HFF-Myc (cell line): ENCODE measurements around the gene CDC42BPG.

Experiments used
- DNase-seq: peaks from one replicate; pipeline ENCODE4 v3.0.0-alpha.2; 2011; ENCODE audit warnings: low read depth; ENCODE audit errors: extremely low read depth
- H3K4me3 ChIP-seq: replicated peaks from 2 replicates; pipeline ENCODE4 v1.5.1; 2011; ENCODE audit warnings: low read depth, mild to moderate bottlenecking, control low read depth, low read length
- CTCF ChIP-seq: IDR thresholded peaks from 2 replicates; pipeline ENCODE4 v1.5.1; 2012; ENCODE audit warnings: mild to moderate bottlenecking, low read depth, low read length, control low read depth; ENCODE audit errors: missing control alignments

CDC42BPG gene, protein sequence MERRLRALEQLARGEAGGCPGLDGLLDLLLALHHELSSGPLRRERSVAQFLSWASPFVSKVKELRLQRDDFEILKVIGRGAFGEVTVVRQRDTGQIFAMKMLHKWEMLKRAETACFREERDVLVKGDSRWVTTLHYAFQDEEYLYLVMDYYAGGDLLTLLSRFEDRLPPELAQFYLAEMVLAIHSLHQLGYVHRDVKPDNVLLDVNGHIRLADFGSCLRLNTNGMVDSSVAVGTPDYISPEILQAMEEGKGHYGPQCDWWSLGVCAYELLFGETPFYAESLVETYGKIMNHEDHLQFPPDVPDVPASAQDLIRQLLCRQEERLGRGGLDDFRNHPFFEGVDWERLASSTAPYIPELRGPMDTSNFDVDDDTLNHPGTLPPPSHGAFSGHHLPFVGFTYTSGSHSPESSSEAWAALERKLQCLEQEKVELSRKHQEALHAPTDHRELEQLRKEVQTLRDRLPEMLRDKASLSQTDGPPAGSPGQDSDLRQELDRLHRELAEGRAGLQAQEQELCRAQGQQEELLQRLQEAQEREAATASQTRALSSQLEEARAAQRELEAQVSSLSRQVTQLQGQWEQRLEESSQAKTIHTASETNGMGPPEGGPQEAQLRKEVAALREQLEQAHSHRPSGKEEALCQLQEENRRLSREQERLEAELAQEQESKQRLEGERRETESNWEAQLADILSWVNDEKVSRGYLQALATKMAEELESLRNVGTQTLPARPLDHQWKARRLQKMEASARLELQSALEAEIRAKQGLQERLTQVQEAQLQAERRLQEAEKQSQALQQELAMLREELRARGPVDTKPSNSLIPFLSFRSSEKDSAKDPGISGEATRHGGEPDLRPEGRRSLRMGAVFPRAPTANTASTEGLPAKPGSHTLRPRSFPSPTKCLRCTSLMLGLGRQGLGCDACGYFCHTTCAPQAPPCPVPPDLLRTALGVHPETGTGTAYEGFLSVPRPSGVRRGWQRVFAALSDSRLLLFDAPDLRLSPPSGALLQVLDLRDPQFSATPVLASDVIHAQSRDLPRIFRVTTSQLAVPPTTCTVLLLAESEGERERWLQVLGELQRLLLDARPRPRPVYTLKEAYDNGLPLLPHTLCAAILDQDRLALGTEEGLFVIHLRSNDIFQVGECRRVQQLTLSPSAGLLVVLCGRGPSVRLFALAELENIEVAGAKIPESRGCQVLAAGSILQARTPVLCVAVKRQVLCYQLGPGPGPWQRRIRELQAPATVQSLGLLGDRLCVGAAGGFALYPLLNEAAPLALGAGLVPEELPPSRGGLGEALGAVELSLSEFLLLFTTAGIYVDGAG (N-terminal part only)

DNA sequence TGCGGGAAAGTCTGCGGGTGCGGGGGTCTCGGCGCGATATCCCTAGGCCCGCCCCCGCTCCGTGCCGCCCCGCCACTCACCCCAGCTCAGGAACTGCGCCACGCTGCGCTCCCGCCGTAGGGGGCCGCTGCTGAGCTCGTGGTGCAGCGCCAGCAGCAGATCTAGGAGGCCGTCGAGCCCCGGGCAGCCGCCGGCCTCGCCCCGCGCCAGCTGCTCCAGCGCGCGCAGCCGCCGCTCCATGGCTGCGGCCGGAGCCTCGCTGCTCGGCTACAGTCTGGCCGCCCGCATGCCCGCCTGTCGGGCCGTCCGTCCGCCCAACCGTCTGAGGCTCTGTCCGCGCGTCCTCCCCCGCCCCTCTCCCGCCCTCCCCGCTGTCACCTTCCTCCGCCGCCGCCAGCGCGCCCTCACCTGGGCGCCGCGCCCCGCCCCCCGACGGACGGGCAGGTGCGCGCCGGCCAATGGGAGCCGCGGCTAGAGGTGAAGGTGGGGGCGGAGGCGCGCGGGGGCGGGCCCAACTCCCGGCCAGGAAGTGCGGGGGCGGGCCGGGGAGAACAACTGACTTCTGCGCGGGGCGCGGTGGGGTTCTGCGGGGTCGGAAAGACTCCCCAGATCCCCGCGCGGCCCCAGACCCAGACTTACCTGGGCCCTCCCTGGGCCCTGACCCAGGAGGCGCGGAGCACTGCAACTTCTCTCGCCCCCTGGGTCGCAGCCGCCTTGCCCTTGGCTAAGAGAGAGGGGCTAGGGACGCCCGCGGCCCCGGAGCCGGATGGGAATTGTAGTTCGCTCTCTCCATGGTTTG, at the start of gene CDC42BPG:
CDC42BPG (minus strand) TSS at position 324 of the 799 bp plus-strand sequence; CDS start at position 240, 84 bp downstream.
- TF ChIP-seq CTCF = peak; percentile 42

GRCh38 chr11:64893194-64894069, 49.0 kb upstream of the CDC42BPG start:
- H3K4me3 ChIP-seq = no peak overlapping the region
- TF ChIP-seq CTCF = no peak
- no peak for DNase-seq

More for the DNA sequence above, at the start of gene CDC42BPG:
- 0 out of 2 replicates have a peak within 1 kb of the TSS, but pooled peaks have one; percentile 7 for H3K4me3 ChIP-seq
- DNase-seq = no peak

DNA sequence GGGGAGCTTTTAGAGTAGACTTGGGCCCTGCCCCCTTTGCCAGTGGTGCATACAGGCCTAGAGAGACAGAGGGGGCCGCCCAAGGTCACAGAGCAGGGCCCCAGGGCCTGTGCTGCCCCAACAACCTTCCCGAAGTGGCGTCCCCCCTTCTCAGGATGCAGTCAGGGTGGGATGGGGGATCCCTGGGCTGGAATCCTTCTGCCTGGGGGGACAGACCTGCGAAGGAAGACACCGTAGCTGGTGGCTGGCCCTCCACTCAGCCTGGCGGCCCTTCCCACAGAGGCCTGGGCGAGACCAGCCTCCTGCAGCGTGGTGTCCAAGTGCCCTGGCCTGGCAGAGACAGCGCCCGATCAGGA, 48.4 kb upstream of the CDC42BPG start:
- TF ChIP-seq CTCF = no peak
- H3K4me3 ChIP-seq = no peak overlapping the region
- DNase-seq = no peak

- DNase-seq = no peak
- H3K4me3 ChIP-seq = no peak overlapping the region
- no peak for TF ChIP-seq CTCF
Observed at GRCh38 chr11:64892411-64892831, 48.0 kb upstream of the CDC42BPG start.

- DNase-seq = no peak
- no peak for TF ChIP-seq CTCF
- no peak overlapping the region for H3K4me3 ChIP-seq
Observed at GRCh38 chr11:64891880-64892279, 47.4 kb upstream of the CDC42BPG start.
